ENCODE data around the gene CMC2.

CMC2 gene

GRCh38 chr16:80923356-80923755, 83.3 kb downstream of the CMC2 start:
- DNase-seq, result no peak
